Astrocyte (in vitro differentiated cells and primary cell): ENCODE data around the gene MSL1. TPM values are rescaled to one million over a fixed set of nuclear protein-coding genes. Genes with fewer than 3 reads are reported as not detected.

Experiments
- DNase-seq: peaks from one replicate; pipeline ENCODE4 v3.0.0-alpha.2; 2010; ENCODE audit warnings: low read depth
- FAIRE-seq: peaks from 2 replicates; lab custom pipeline; 2011; peaks lifted over from hg19 to GRCh38; lab: Jason Lieb, UNC
- H2AFZ ChIP-seq: 2 replicates; pipeline ENCODE4 v1.6.0; 2012; ENCODE audit warnings: low read depth, low read length, inconsistent platforms
- H3K27ac ChIP-seq: 2 replicates; pipeline ENCODE4 v1.5.1; 2011; ENCODE audit warnings: low read depth, low read length, inconsistent platforms
- H3K27me3 ChIP-seq: 2 replicates; pipeline ENCODE4 v1.6.0; 2011; ENCODE audit warnings: low read length, inconsistent platforms; ENCODE audit not compliant: insufficient read depth
- H3K36me3 ChIP-seq: 2 replicates; pipeline ENCODE4 v1.5.1; 2011; ENCODE audit warnings: low read length, inconsistent platforms; ENCODE audit not compliant: insufficient read depth
- H3K4me1 ChIP-seq: 2 replicates; pipeline ENCODE4 v1.5.1; 2011; ENCODE audit warnings: low read length, inconsistent platforms; ENCODE audit not compliant: insufficient read depth
- H3K4me2 ChIP-seq: 2 replicates; pipeline ENCODE4 v1.6.0; 2012; ENCODE audit warnings: low read length, inconsistent platforms
- H3K4me3 ChIP-seq: 2 replicates; pipeline ENCODE4 v1.5.1; 2011; ENCODE audit warnings: low read depth, mild to moderate bottlenecking, low read length, inconsistent platforms; ENCODE audit not compliant: insufficient read depth
- H3K79me2 ChIP-seq: 2 replicates; pipeline ENCODE4 v1.6.0; 2012; ENCODE audit warnings: mild to moderate bottlenecking, low read length, inconsistent platforms; ENCODE audit not compliant: insufficient read depth
- H3K9ac ChIP-seq: 2 replicates; pipeline ENCODE4 v1.6.0; 2012; ENCODE audit warnings: mild to moderate bottlenecking, low read length, inconsistent platforms
- H3K9me3 ChIP-seq: 2 replicates; pipeline ENCODE4 v1.5.1; 2012; ENCODE audit warnings: low read depth, mild to moderate bottlenecking, low read length, inconsistent platforms; ENCODE audit not compliant: insufficient read depth
- H4K20me1 ChIP-seq: 2 replicates; pipeline ENCODE4 v1.6.0; 2012; ENCODE audit warnings: low read length, inconsistent platforms; ENCODE audit not compliant: insufficient read depth
- H3K27ac Mint-ChIP-seq: one replicate; pipeline ENCODE4 v1.8.0; 2021; ENCODE audit warnings: mild to moderate bottlenecking, mixed read lengths; ENCODE audit not compliant: unreplicated experiment
- H3K27me3 Mint-ChIP-seq: one replicate; pipeline ENCODE4 v1.8.0; 2021; ENCODE audit warnings: low read depth, mixed read lengths; ENCODE audit not compliant: unreplicated experiment
- H3K36me3 Mint-ChIP-seq: one replicate; pipeline ENCODE4 v1.8.0; 2021; ENCODE audit warnings: low read depth, mixed read lengths; ENCODE audit not compliant: unreplicated experiment
- H3K4me1 Mint-ChIP-seq: one replicate; pipeline ENCODE4 v1.8.0; 2021; ENCODE audit warnings: low read depth, mixed read lengths; ENCODE audit not compliant: unreplicated experiment
- H3K4me3 Mint-ChIP-seq: one replicate; pipeline ENCODE4 v1.8.0; 2021; ENCODE audit warnings: mild to moderate bottlenecking, moderate library complexity, mixed read lengths; ENCODE audit not compliant: unreplicated experiment
- H3K9me3 Mint-ChIP-seq: one replicate; pipeline ENCODE4 v1.8.0; 2021; ENCODE audit warnings: mild to moderate bottlenecking, mixed read lengths; ENCODE audit not compliant: unreplicated experiment
- EZH2 ChIP-seq: IDR thresholded peaks from 2 replicates; pipeline ENCODE4 v1.6.1; 2012; ENCODE audit warnings: mild to moderate bottlenecking, low read length, inconsistent platforms; ENCODE audit not compliant: insufficient read depth
- total RNA-seq: library from RNA; stranded (reverse); gene quantifications from 2 replicates; pipeline ENCODE4 v1.2.1, GENCODE V29; 2021
- TF ChIP-seq, protein P1 (sequence below): IDR thresholded peaks from 2 replicates; pipeline ENCODE4 v1.5.1; 2011; ENCODE audit warnings: low read depth, mild to moderate bottlenecking, inconsistent platforms, low read length, moderate library complexity; ENCODE audit not compliant: insufficient read depth

Gene MSL1
- total RNA-seq, 1 donor from 2014 or later: 81.9 TPM

DNA sequence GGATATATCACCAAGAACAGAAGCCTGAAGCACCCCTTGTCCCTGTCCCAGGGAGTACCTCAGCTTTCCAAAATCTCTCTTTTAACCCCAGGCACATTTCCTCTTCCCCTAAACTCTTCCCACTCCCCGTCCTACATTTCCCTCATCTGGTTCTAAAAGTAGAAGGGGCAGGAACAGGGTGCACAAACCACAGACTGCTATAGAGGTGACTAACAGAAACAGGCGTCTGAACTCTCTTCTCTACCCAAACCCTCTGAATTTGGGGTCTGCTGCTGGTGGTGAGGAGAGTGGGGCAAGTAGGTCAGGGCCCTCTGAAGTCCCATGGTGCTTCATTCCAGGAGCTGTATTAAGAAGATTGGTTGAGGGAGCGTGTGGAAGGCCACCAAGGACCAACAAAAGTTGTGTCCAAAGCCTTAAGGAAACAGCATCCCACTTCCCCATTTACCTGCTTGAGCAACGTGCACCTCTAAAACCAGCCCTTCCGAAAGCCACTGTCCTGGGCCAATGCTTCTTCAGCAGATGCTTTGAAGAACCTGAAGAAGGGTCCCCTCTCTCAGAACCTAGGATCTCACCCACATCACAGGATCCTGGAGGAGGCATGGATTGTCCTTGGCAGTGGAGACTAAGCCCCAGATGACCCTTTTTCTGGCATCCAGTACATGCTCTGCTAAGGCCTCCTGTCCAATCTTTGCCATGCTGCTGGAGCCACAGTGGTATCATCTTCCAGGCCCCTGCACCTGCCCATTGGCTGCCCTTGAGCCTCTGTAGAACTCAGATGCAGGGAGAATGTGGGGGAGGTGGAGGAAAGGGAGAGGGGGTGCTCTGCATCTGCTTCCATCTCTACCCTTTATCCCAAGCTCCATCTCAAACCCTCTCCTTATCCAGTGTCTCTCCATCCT is 15.7 kb upstream of the MSL1 start:
- DNase-seq (no peak), FAIRE-seq (no peak)
- H3K27me3 ChIP-seq: no peaks in the 10 kb centered on the region
- H3K9ac ChIP-seq: peak overlapping the region; percentile 13
- peak overlapping the region; percentile 76 for H3K4me2 ChIP-seq
- peaks cover 67% of the 10 kb centered on the region for H3K4me1 Mint-ChIP-seq
- H3K9me3 ChIP-seq: no peaks in the 10 kb centered on the region
- no peaks in the 10 kb centered on the region for H3K79me2 ChIP-seq
- H3K27ac Mint-ChIP-seq: no peak overlapping the region
- H3K9me3 Mint-ChIP-seq: no peaks in the 10 kb centered on the region
- TF ChIP-seq, protein P1, sequence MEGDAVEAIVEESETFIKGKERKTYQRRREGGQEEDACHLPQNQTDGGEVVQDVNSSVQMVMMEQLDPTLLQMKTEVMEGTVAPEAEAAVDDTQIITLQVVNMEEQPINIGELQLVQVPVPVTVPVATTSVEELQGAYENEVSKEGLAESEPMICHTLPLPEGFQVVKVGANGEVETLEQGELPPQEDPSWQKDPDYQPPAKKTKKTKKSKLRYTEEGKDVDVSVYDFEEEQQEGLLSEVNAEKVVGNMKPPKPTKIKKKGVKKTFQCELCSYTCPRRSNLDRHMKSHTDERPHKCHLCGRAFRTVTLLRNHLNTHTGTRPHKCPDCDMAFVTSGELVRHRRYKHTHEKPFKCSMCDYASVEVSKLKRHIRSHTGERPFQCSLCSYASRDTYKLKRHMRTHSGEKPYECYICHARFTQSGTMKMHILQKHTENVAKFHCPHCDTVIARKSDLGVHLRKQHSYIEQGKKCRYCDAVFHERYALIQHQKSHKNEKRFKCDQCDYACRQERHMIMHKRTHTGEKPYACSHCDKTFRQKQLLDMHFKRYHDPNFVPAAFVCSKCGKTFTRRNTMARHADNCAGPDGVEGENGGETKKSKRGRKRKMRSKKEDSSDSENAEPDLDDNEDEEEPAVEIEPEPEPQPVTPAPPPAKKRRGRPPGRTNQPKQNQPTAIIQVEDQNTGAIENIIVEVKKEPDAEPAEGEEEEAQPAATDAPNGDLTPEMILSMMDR: no peak
- H2AFZ ChIP-seq: no peak overlapping the region
- H3K27ac ChIP-seq: no peak overlapping the region
- peaks cover 3% of the 10 kb centered on the region for H3K27me3 Mint-ChIP-seq
- H4K20me1 ChIP-seq: no peaks in the 10 kb centered on the region
- no peaks in the 10 kb centered on the region for H3K36me3 Mint-ChIP-seq
- no peak overlapping the region for H3K4me3 ChIP-seq
- H3K36me3 ChIP-seq: no peaks in the 10 kb centered on the region
- peak overlapping the region; percentile 54 for H3K4me3 Mint-ChIP-seq
- peaks cover 48% of the 10 kb centered on the region for H3K4me1 ChIP-seq

DNA sequence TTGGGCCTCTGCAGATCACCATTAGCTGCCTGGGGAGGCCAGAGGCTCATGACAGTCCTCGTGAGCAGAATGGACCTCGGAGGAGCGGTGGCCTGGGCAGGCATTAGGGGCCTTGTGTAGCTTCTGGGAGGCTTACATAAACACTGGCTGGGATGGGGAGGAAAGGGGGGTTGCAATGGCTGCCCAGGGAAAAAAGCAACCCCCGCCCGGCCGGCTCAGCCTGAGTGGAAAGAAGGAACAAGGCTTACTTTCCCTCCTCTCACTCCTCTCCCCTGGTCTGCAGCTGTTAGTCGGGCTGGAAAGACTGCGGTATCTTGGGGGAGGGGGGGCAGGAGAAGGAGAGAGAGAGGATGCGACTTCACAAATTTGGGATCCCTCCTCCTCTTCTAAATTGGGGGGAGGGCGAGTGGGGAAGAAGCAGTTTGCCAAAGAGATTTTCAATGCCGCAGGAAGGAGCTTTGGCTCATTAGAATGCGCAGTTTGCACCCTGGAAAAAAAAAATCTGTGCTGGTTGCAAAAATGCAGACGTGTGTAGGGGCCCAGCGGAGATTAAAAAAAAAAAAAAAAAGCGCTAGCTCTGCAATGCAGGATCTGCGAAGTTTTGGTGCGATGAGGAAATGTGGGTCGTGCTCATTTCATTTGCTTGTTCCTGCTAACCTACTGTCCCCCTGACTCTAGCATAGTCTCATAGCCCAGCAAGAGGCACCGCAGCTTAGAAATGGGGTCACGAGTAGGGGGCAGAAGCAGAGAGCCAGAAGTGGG is 14.8 kb upstream of the MSL1 start:
- Histone ChIP-seq H4K20me1 (no peaks in the 10 kb centered on the region), H3K27me3 (no peaks in the 10 kb centered on the region), H3K4me3 (no peak overlapping the region), H3K4me1 (peaks cover 51% of the 10 kb centered on the region), H3K4me2 (peak overlapping the region; percentile 76), H3K27ac (no peak overlapping the region), H2AFZ (no peak overlapping the region), H3K36me3 (no peaks in the 10 kb centered on the region), H3K79me2 (no peaks in the 10 kb centered on the region), H3K9ac (peak overlapping the region; percentile 13), H3K9me3 (no peaks in the 10 kb centered on the region)
- DNase-seq (no peak), FAIRE-seq (no peak)
- peak overlapping the region; percentile 31 for H3K4me3 Mint-ChIP-seq
- peaks cover 3% of the 10 kb centered on the region for H3K27me3 Mint-ChIP-seq
- no peaks in the 10 kb centered on the region for H3K9me3 Mint-ChIP-seq
- H3K27ac Mint-ChIP-seq: no peak overlapping the region
- H3K4me1 Mint-ChIP-seq: peaks cover 66% of the 10 kb centered on the region
- TF ChIP-seq EZH2: no peak
- TF ChIP-seq, protein P1: no peak
- H3K36me3 Mint-ChIP-seq: no peaks in the 10 kb centered on the region
